Cardiac septum (tissue), 1 donor: Measurements from ENCODE around the gene POFUT2. TPM values are rescaled to one million over a fixed set of nuclear protein-coding genes. Genes with fewer than 3 reads are reported as not detected.

Experiments used
- DNase-seq: peaks from one replicate; pipeline ENCODE4 v3.0.0-alpha.2; 2020; ENCODE audit warnings: low spot score
- intact Hi-C: fragments of 100-400 bp; cut with DNase I; formaldehyde crosslinking; loops from one replicate; pipeline ENCODE4 v1.14.0; 2022
- total RNA-seq: library from RNA; stranded (reverse); fragmentation: NEBNext Ultra II Directional; extraction: Animal tissue kit (Norgen Biotek cat#: 25700); gene quantifications from one replicate; pipeline ENCODE4 v1.2.1, GENCODE V29; 2021
- donor health status: DM: no; HTN: no; CAD: no.

The POFUT2 gene
- total RNA-seq, 1 donor from 2014 or later: 20.1 TPM

DNA sequence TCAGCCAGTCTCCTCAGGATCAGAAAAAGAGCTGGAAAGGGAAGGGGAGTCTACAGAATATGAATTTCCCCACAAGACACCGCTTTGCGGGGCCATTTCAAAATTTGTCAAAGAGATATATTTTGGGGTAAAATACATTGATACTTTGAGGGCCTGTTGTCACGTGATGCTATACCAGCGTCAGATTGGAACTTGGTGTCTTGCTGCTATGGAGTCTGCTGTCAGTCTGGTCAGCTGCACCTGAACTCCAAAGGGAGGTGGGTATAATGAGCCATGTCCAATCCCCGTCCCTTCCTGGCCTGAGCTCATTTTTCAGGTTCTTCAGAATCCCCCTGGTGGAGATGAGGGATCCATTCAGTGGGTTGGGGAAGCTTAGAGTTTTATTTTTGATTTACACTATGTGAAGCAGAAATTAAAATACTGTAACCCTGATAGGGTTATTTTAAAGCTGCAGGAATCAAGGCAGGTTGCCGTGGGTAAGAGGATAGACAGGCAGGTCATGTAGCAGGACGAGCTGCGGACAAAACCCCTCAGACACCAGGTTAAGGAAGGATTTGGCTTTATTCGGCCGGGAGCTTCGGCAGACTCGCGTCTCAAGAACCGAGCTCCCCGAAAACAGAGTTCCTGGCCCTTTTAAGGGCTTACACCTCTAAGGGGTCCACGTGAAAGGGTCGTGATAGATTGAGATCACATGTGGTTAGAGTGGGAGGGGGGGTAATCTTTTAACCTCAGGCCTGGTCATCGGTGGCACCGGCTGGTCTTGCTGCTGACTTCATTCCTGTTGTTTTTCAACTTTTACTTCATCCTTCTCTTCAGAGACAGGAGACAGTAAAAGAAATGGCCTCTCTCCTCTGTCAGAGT, 2.2 kb upstream of the POFUT2 start:
- intact Hi-C loops: loop anchor here (5.0 to 10.0 kb wide), 3 partner anchors 148 to 532 kb away; no protein-coding TSS in a partner anchor
- peak; percentile 29 for DNase-seq

GRCh38 chr21:45289134-45289533, 1.4 kb upstream of the POFUT2 start:
- DNase-seq: no peak
- intact Hi-C loops: no loop called here

- no peak for DNase-seq
- intact Hi-C loops: no loop called here
Observed at GRCh38 chr21:45288441-45288841, 746 bp upstream of the POFUT2 start.

GRCh38 chr21:45286671-45287437, 841 bp downstream of the POFUT2 start:
- intact Hi-C loops: no loop called here
- peak; percentile 65 for DNase-seq

- intact Hi-C loops: no loop called here
- DNase-seq: peak; percentile 63
Observed at GRCh38 chr21:45285266-45285931, 2.3 kb downstream of the POFUT2 start.

DNA sequence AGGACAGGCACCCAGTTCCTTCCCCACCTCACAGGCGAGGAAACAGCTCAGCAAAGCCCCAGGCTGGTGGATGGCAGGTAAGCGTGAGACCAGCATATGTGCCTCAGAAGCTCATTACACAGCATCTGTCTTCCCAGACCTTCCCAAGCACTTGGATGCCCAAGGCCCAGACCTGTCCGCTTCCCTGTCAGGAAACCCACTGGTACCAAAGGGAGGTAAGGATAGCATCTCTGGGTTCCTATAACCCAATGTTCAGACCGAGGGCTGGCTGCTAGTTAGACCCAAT, 3.3 kb downstream of the POFUT2 start:
- peak; percentile 17 for DNase-seq
- intact Hi-C loops: no loop called here

DNA sequence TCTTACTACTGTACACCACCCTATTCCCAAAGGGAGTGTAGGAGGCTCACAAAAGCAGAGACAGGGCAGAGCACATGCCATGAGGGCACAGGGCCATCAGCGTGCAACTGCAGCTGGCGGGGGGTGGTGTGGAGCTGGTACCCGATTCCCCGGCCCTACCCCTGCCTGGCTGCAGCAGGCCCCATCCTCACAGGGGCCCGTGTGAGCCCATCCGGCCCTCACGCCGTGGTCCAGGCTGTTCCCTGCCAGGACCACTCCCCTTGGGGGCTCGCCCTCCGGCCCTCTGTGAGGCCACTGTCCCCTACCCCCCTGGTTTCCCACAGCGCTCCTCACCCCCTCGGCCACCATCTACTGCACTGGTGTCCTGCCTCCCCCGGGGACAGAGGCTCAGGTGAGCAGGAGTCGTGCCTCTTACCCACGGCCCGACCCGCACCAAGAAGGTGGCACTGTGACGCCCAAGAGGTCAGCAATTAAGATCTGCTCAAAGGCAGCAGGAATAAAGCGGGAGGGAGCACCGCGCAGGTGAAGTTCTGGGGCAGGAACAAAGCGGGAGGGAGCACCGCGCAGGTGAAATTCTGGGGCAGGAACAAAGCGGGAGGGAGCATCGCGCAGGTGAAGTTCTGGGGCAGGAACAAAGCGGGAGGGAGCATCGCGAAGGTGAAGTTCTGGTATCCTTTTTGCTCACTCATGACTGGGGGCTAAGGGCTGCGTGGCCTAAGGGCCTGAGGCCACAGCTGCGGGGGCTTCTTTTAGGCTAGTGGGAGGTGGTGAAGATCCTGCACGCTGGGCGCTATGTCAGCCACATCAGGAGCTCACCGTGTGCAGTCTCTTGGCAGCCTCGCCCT, 3.9 kb downstream of the POFUT2 start:
- DNase-seq: peak; percentile 61
- intact Hi-C loops: no loop called here

GRCh38 chr21:45283035-45283610, 4.6 kb downstream of the POFUT2 start:
- DNase-seq: peak; percentile 60
- intact Hi-C loops: no loop called here

DNA sequence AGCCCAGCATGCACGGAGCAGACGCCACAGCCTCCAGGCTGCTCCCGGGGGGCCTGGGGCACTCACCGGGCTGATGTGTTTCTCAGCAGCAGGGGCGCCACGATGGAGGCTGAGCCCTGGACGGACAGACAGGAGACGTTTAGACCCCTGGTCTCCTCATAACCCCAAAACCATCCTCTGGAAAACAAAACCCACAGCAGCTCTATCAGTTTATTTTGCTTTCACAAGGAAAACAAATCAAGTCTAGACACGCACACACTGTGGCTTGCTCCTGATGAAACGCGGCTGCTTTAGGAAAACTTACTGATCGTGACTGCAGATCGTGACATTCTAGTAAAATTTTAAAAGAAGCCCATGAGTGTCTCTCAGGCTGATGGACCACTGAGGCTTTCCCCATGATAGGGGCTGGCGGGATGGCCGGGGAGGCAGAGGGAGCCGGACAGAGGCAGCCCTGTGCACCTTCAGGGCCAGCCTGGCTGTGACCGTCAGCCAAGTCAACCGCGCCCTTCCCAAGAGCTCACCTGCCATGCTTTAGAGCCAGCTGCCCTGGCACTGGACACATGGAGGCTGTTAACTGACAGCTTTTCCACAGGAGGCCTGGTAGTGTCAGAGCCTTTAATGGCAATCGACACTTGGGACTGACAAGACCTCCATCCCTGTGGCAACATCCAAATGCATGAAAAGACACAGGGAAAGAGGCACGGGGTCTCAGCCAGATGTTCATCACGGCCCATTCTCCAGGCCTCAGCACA, 5.2 kb downstream of the POFUT2 start:
- intact Hi-C loops: no loop called here
- peak; percentile 38 for DNase-seq

- intact Hi-C loops: no loop called here
- DNase-seq: peak; percentile 54
Observed at GRCh38 chr21:45281411-45282282, 6.0 kb downstream of the POFUT2 start.

DNA sequence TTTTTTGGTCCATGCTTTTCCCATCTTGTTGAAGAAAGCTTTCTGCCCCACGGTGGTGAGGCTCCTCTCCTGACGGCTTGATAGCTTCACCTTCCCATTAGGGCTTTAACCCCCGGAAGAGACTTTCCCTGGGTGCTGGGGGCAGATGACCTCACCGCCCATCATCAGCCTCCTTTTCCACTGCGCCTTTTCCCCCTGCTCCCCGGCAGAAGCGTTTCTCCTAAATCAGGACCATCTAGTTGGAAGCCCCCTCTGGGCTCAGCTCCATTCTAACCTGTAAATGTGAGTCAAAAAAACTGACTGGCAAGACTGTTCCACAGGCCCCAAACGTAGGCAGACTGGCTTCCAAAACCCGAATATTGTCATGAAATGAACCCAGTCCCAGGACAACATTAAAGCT, 6.7 kb downstream of the POFUT2 start:
- intact Hi-C loops: no loop called here
- peak; percentile 26 for DNase-seq

DNA sequence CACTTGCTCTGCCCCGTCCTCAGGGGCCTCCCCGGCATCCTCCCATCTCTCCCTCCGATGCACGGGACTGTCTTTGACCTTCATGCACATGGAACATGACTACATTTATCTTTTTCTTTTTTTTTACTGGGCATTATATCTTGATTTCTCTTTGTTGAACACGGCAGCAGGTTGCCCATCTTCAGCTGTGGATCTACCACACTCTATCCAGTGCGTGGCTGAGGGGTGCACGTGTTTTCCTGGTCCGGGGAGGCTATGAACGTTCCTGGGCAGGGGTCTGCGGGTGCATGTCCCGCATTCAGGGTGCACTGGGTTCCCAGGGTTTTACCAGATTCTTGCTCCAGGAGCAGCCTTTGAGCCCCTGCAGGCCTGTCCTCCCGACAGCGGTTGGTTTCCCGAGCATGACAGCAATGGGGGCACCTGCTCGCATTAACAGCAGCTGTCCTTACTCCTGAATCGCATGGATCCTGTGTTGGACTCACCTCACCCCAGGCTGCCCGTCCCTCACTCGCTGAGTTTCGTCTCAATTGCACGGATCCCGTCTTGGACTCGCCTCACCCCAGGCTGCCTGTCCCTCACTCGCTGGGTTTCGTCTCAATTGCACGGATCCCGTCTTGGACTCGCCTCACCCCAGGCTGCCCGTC, 7.4 kb downstream of the POFUT2 start:
- intact Hi-C loops: no loop called here
- peak; percentile 64 for DNase-seq

- intact Hi-C loops: no loop called here
- peak; percentile 15 for DNase-seq
Observed at GRCh38 chr21:45279446-45280177, 8.1 kb downstream of the POFUT2 start.

DNA sequence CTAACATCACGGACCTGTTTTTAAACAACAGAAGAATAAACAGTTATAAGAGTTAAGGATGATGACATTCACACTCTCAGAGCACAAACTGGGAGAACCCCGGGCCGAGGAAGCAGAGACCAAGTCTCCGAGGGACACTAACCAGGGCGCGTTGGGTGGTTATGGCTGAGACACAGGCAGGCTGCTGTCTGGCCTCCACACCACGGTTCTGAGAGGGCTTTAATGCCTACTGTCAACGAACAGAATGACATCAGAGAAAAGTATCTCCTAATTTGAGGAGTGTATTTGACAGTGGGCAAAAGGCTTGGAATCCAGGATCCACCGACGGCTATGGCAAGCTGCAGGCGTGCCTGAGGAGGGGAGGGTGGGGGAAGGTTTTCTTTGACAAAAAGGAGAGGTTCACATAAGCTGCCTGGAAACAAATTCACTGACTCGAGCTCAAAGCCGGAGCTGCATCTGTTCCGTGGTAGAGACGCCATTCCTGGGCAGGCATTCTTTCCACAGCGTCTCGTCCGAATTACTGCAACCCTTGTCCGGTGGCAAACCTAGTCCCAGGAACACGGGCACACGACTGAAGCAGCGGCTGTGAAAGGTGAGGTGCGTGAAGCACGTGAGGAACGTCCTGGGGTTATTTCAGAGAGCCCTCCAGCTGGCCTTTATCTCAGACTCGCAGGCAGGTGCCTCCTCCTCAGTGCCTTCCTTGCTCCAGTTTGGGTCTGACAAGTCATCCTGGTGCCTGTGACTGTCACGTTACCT, 9.4 kb downstream of the POFUT2 start:
- intact Hi-C loops: no loop called here
- DNase-seq: peak; percentile 55

DNA sequence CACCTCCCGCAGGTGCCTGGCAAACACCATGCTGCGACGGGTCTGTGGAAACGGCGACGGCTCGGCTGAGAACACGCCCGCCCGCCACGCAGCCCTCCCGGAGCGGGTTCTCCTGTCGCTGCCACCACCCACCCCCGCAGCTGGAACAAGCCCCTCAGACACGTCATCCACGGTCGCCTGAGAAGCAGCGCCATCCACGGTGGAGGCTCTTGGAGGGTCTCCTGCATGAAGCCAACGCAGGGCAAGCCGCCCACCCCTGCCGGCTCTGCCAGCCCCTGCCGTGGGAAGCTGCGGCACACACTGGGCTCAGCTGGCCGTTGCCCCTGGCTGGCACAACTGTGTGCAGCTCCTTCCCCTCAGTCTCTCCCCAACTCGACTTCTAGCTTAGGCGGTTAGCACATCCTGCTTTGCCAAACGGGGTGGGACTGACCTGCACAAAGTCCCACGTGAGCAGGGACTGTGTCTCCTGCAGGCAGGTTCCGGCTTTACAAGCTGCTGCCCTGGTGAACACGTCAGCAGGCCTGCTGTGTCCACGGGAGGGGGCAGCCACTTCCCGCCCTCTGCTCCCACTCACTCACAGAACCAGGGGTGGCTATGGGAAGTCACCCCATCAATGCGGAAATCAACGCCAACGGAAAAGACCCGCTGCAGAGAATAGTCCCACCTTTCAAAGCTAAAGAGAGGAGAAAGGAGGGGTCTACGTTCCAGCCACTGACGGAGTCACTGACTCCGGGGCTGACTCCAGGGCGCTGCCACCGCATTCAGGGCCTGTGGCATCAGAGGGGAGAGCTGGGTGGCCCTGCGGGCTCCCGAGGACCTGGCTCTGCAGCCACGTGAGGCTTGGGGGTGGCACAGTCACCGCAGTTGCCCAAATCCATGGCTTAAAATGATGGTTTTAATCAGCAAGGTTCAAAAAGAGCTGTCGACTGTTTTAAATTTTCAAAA, 10.3 kb downstream of the POFUT2 start:
- DNase-seq: peak; percentile 58
- intact Hi-C loops: no loop called here
